Esophagus squamous epithelium (tissue), 4 donors: ENCODE measurements around the gene MPG.

ENCODE experiments used
- CTCF ChIP-seq, 6 experiments: fragments of 450-650 bp in 4 of 6; fragments of 200-600 bp in 2 of 6; sonication (generic) in 2 of 6; IDR thresholded peaks; one replicate each; pipeline ENCODE4 v1.5.1; 2016 to 2019; ENCODE audit warnings: antibody characterized with exemption in 6 of 6, mild to moderate bottlenecking in 4 of 6, moderate library complexity in 4 of 6
- POLR2A ChIP-seq, 4 donors: fragments of 450-650 bp; IDR thresholded peaks; one replicate each; pipeline ENCODE4 v1.6.1; 2017; ENCODE audit warnings: antibody characterized with exemption in 4 of 4, mild to moderate bottlenecking in 4 of 4, moderate library complexity in 3 of 4

DNA sequence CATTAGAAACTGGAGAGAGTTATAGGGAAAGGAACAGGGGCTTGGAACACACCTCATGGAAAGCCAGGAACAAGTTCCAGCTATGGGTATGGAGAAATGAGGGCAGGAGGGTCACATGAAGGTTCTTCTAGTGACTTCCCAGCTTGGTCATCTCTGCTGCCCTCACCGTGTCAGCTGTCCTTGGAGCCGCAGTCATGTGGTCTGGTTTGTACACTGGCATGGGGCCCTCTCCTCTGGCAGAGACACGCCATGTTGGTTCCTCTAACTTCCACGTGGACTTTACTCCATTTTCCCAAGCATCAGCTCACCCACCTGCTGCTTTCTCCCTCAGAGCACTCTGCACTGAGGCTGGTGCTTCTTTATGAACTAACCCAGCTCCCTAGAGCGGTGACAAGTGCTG, 26.3 kb downstream of the MPG start:
- no peak for TF ChIP-seq CTCF (IDR thresholded peaks at IDR 0.05)
- TF ChIP-seq POLR2A (IDR thresholded peaks at IDR 0.05), result no peak
